ENCODE data around the gene SLC6A3. TPM values are rescaled to one million over a fixed set of nuclear protein-coding genes. Genes with fewer than 3 reads are reported as not detected.

The SLC6A3 gene
- total and polyA plus RNA-seq, 9 of the 15 experiments (the other 6 are each of a cell fraction or from before 2014, with no cell fraction given) = not detected

DNA sequence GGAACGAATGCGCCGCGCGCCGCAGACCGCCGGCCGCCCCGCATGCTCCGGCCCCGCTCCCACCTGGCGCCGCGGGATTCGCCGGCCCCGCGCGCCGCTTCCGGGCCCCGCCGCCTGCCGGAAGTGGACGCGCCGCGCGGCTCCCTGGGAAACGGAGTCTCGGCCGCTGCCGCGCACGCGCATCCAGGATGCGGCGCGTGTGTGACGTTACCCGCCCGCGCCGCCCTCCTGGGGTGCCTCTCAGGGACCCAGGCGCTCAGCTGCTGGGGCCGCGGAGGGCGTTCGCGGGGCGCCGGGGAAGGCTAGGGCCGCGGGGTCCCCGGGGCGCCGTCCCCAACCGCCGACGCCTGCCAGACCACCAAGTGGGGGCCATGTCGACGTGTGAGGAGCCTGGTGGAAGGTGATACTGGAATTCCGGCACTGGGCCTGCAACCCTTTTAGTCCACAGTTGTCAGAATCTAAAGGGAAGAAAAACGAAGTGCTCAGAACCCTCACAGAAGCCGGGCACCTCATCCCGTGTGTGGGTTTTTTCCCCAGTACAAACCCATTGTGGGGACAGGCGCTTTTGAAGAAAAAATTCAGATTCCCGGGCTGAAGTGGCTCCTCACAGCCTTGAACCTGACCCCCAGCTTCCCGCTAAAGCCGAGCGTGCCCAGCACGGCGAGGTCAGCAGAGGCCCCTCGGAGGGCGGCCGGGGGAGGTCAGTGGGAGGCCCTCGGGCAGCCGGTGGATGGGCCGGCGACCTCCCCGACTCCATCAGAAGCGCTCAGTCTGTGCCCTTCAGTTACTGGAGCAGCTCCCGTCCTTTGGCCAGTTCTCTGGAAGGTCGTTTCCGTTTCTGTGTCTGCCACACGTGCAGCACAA is 100.0 kb downstream of the SLC6A3 start, which contains the start of gene CLPTM1L (continued):
- TF ChIP-seq, protein P1, sequence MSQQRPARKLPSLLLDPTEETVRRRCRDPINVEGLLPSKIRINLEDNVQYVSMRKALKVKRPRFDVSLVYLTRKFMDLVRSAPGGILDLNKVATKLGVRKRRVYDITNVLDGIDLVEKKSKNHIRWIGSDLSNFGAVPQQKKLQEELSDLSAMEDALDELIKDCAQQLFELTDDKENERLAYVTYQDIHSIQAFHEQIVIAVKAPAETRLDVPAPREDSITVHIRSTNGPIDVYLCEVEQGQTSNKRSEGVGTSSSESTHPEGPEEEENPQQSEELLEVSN (IDR thresholded peaks at IDR 0.05; ENCODE audit: borderline replicate concordance in 1 of 2, extremely low read depth in 1 of 2, insufficient read depth in 1 of 2, insufficient read length in 1 of 2, low read depth in 1 of 2, low read length in 1 of 2, poor library complexity in 1 of 2, severe bottlenecking in 1 of 2) = peak; percentile 76 to 96
- TF ChIP-seq EZH2 (IDR thresholded peaks at IDR 0.05; ENCODE audit: borderline replicate concordance, low read depth, low read length) (no peak), RBM34 (IDR thresholded peaks at IDR 0.05; ENCODE audit: borderline replicate concordance, insufficient read depth, low read length) (no peak), KDM4B (IDR thresholded peaks at IDR 0.05; ENCODE audit: borderline replicate concordance in 2 of 2, low read depth in 1 of 2) (no peak), PURB (CRISPR knock-in tag; IDR thresholded peaks at IDR 0.05; ENCODE audit: low read depth) (no peak), SRSF7 (optimal IDR thresholded peaks at IDR 0.05; ENCODE audit: low read depth, low read length) (no peak), POLR3A (IDR thresholded peaks at IDR 0.05; ENCODE audit: borderline replicate concordance, extremely low read depth, insufficient read depth, insufficient read length) (no peak), LCOR (CRISPR knock-in tag; IDR thresholded peaks at IDR 0.05) (no peak), TAF7 (tag; IDR thresholded peaks at IDR 0.05) (no peak)
- TF ChIP-seq, protein P2, sequence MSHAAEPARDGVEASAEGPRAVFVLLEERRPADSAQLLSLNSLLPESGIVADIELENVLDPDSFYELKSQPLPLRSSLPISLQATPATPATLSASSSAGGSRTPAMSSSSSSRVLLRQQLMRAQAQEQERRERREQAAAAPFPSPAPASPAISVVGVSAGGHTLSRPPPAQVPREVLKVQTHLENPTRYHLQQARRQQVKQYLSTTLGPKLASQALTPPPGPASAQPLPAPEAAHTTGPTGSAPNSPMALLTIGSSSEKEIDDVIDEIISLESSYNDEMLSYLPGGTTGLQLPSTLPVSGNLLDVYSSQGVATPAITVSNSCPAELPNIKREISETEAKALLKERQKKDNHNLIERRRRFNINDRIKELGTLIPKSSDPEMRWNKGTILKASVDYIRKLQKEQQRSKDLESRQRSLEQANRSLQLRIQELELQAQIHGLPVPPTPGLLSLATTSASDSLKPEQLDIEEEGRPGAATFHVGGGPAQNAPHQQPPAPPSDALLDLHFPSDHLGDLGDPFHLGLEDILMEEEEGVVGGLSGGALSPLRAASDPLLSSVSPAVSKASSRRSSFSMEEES (CRISPR knock-in tag; IDR thresholded peaks at IDR 0.05) = no peak
- TF ChIP-seq, protein P3, sequence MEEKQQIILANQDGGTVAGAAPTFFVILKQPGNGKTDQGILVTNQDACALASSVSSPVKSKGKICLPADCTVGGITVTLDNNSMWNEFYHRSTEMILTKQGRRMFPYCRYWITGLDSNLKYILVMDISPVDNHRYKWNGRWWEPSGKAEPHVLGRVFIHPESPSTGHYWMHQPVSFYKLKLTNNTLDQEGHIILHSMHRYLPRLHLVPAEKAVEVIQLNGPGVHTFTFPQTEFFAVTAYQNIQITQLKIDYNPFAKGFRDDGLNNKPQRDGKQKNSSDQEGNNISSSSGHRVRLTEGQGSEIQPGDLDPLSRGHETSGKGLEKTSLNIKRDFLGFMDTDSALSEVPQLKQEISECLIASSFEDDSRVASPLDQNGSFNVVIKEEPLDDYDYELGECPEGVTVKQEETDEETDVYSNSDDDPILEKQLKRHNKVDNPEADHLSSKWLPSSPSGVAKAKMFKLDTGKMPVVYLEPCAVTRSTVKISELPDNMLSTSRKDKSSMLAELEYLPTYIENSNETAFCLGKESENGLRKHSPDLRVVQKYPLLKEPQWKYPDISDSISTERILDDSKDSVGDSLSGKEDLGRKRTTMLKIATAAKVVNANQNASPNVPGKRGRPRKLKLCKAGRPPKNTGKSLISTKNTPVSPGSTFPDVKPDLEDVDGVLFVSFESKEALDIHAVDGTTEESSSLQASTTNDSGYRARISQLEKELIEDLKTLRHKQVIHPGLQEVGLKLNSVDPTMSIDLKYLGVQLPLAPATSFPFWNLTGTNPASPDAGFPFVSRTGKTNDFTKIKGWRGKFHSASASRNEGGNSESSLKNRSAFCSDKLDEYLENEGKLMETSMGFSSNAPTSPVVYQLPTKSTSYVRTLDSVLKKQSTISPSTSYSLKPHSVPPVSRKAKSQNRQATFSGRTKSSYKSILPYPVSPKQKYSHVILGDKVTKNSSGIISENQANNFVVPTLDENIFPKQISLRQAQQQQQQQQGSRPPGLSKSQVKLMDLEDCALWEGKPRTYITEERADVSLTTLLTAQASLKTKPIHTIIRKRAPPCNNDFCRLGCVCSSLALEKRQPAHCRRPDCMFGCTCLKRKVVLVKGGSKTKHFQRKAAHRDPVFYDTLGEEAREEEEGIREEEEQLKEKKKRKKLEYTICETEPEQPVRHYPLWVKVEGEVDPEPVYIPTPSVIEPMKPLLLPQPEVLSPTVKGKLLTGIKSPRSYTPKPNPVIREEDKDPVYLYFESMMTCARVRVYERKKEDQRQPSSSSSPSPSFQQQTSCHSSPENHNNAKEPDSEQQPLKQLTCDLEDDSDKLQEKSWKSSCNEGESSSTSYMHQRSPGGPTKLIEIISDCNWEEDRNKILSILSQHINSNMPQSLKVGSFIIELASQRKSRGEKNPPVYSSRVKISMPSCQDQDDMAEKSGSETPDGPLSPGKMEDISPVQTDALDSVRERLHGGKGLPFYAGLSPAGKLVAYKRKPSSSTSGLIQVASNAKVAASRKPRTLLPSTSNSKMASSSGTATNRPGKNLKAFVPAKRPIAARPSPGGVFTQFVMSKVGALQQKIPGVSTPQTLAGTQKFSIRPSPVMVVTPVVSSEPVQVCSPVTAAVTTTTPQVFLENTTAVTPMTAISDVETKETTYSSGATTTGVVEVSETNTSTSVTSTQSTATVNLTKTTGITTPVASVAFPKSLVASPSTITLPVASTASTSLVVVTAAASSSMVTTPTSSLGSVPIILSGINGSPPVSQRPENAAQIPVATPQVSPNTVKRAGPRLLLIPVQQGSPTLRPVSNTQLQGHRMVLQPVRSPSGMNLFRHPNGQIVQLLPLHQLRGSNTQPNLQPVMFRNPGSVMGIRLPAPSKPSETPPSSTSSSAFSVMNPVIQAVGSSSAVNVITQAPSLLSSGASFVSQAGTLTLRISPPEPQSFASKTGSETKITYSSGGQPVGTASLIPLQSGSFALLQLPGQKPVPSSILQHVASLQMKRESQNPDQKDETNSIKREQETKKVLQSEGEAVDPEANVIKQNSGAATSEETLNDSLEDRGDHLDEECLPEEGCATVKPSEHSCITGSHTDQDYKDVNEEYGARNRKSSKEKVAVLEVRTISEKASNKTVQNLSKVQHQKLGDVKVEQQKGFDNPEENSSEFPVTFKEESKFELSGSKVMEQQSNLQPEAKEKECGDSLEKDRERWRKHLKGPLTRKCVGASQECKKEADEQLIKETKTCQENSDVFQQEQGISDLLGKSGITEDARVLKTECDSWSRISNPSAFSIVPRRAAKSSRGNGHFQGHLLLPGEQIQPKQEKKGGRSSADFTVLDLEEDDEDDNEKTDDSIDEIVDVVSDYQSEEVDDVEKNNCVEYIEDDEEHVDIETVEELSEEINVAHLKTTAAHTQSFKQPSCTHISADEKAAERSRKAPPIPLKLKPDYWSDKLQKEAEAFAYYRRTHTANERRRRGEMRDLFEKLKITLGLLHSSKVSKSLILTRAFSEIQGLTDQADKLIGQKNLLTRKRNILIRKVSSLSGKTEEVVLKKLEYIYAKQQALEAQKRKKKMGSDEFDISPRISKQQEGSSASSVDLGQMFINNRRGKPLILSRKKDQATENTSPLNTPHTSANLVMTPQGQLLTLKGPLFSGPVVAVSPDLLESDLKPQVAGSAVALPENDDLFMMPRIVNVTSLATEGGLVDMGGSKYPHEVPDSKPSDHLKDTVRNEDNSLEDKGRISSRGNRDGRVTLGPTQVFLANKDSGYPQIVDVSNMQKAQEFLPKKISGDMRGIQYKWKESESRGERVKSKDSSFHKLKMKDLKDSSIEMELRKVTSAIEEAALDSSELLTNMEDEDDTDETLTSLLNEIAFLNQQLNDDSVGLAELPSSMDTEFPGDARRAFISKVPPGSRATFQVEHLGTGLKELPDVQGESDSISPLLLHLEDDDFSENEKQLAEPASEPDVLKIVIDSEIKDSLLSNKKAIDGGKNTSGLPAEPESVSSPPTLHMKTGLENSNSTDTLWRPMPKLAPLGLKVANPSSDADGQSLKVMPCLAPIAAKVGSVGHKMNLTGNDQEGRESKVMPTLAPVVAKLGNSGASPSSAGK (IDR thresholded peaks at IDR 0.05) = peak; percentile 50; the same call in 1 of the 2 replicates
